Head of caudate nucleus (tissue), 42 donors: Measurements from ENCODE around the gene CLIC5.

Experiments used
- DNase-seq, 42 donors: peaks; one replicate each; pipeline versions ENCODE4 v3.0.0 to v3.0.0-alpha.2; 2020 to 2021; ENCODE audit warnings: mixed read lengths in 7 of 42
- intact Hi-C: fragments of 100-400 bp; cut with DNase I; formaldehyde crosslinking; loops from one replicate; pipeline ENCODE4 v1.15.0; 2022

CLIC5 gene

DNA sequence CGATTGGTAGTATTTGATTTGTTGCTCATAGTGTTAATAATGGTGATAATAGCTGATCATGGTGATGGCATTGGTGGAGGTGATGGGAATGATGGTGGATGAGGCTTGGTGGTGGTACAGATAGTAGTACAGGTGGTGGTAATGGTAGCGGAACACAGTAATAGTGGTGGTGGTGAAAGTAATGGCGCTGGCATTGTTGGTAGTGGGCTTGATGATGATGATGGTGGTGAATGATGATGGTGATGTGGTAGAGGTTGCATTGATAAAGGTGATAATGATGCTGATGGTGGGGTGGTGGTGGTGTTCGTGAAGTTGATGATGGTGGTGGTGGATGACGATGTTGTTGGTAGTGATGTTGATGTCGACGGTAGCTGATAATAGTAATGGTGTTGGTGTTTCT, 24.6 kb upstream of the CLIC5 start:
- intact Hi-C loops: no loop called here

DNA sequence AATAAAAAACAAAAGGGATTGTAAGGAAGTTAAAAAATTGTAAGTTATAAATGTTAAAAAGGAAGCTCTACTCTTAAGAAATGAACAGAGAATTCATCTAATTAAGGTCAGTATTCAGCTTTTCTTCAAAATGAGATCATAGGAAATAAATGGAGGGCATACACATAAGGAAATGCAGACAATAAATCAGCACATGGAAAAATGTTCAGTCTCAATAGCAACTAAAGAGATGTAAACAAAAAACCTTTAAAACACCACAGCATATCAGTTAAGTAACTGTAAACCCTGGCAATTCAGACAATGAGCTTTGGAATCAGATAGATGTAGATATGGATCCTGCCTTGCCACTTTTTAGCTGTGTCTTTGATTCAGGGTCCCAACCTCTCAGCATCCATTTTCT, 24.0 kb upstream of the CLIC5 start:
- intact Hi-C loops: no loop called here
- DNase-seq: no peak

More for the DNA sequence above, 24.6 kb upstream of the CLIC5 start:
- no peak for DNase-seq

DNA sequence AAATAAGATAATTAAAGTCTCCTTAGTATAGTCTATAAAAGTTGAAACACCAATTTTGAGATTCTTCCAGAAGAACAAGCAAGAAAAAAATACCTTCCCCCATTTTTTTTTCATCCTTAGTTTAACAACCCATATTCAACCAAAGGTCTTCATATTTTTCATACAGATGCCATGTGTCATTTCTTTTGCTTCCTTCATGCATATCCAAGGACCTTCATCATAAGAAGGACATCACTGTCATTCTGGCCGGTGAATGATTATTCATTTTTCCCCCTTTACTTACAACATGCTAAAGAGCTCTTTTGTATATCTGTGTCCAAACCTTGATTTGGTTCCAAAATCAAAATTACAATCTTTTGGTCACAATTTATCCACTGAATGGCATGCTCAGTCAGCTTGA, 21.3 kb upstream of the CLIC5 start:
- intact Hi-C loops: no loop called here
- no peak for DNase-seq

DNA sequence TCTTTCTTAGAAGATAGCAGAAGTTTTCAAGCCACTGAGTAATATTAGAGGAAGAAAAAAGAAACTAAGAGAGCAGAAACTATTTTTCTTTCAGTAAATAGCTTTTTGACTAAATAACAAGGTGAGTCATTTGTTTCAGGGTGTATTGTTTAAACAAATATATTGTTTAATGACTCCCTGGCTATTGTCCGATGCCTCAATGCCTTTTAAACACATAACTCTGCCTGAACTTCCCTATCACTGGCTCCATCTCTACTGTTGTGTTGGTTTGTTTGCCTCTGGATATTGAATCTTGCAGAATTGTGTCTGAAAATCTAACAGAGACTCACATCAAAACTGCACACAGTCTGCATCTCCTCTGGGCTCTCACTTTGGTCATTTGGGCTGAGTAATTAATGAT, 19.6 kb upstream of the CLIC5 start:
- intact Hi-C loops: no loop called here
- DNase-seq: no peak

- DNase-seq: no peak
Measured at GRCh38 chr6:46032110-46032998, 16.7 kb upstream of the CLIC5 start.

GRCh38 chr6:46029602-46030001, 13.9 kb upstream of the CLIC5 start:
- intact Hi-C loops: no loop called here
- no peak for DNase-seq

More at GRCh38 chr6:46032110-46032998, 16.7 kb upstream of the CLIC5 start:
- intact Hi-C loops: no loop called here

DNA sequence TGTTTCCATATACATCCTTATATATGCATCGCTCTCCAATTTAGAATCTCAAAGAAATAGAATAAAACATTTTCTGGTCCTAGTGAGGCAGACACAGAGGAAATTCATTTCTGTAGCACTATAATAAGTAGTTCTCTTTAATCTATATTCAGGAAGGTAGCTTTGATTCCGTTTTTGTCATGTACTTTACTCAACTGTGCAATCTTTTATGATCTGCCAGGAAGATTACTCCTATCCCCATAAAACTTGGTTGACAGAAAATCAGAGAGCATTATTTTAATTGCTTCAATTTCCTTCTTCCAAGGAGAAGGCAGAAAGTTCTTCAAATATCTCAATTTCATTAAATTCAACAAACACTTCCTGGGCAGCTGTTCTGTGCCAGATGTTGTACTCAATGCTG, 10.6 kb upstream of the CLIC5 start:
- intact Hi-C loops: no loop called here
- DNase-seq: no peak

DNA sequence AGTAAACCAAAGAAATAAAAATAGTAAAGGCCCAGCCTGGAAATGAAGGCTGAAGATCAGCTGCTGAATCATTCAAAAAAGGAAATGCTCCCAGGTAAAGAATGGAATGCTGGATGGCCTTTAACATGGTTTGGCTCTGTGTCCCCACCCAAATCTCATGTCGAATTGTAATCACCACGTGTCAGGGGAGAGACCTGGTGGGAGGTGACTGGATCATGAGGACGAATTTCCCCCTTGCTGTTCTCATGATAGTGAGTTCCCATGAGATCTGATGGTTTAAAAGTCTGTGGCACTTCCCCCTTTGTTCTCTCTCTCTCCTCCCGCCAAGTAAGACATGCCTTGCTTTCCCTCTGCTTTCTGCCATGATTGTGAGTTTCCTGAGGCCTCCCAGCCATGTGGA, 9.9 kb upstream of the CLIC5 start:
- intact Hi-C loops: no loop called here
- DNase-seq: no peak

GRCh38 chr6:46024124-46024769, 8.6 kb upstream of the CLIC5 start:
- intact Hi-C loops: no loop called here
- DNase-seq: no peak

DNA sequence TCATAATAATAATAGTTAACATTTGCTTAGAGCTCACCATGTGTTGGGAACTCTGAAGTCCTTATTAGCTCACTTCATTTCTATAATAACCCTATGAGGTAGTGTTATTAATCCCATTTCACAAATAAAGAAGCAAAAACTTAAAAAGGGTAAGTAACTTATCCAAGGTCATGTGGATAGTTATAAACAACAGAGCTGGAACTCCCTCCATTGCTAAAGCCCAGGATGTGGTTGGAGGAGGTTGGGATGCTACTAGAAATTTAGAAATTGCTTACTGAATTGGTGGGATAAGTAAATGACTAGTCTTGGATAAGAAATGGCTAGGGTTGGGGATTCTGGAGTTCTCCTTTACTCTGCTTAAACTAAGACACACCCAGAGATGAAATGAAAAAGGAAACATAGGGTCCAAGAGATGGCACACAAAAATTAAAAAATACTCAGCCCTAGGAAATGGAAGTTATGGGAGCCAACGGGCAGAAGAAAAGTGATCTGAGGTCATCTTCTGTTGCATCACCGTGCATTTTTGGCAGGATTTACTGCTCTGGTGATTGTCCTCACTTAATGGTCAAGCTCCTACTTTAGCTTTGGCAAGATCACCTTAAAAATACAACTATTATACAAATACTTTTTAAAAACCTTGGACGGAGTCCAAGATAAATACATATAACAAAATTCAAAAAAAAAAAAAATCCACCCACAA, 7.7 kb upstream of the CLIC5 start:
- DNase-seq: no peak

DNA sequence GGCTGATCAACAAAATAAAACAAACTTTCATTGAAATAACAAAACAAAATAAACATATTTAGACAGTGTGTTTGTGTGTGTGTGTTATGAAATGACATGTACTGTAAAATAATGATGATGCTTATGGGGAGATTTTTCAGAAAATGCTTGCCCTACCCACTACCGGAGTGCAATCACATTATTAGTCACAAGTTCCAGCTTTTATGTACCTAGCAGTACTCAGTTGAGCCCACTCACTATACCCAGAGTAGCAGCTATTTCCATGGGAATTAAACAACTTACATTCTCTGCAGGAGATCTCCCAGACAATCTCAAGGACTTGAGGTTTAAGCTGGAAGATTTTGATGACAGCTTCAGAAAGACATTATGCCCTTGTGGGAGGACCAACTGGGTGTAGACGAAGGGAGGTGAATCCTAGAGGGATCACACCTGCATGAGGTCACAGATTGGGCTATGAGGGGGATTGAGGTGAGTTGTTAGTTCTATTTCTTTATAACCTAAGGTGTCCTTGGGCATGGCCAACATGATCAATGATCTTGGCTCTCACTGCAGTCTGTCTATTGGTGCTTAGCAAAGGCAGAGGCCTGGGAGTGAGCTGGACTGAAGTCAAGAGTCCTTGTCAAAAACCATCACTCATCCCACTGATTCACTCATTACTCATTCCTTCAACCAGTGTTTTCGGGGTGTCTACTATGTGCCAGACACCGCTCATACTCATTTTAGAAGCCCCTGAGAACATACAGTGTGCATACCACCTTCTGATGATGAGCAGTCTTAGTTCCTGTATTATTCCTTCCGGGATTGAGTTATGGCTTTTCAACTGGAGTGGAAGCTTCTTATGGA, 6.7 kb upstream of the CLIC5 start:
- DNase-seq: no peak
- intact Hi-C loops: no loop called here

More for the DNA sequence above, 7.7 kb upstream of the CLIC5 start:
- intact Hi-C loops: no loop called here

GRCh38 chr6:46017726-46018125, 2.1 kb upstream of the CLIC5 start:
- intact Hi-C loops: no loop called here
- DNase-seq: no peak

DNA sequence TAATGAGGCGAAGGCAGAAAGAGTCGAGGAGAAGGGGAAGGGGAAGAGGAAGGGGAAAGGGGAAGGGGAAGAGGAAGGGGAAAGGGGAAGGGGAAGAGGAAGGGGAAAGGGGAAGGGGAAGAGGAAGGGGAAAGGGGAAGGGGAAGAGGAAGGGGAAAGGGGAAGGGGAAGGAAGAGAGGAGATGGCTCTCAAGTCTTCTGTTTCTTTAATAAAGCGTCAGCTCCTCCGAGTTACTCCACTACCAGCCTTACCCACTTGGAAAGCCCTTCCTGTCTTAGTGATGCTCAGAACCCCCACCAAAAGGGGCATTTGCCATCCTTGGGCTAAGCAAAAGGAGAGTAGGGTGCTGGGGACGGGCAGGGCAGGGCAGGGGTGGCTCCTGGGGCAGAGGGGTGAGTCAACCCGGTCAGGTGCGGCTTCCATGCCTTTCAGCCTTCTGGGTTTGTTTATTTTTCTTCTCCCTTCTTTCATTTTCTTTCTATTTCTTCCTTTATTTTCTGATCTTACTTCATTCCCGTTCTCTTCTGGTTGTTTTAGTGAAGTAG, 476 bp upstream of the CLIC5 start:
- DNase-seq: no peak
- intact Hi-C loops: no loop called here

DNA sequence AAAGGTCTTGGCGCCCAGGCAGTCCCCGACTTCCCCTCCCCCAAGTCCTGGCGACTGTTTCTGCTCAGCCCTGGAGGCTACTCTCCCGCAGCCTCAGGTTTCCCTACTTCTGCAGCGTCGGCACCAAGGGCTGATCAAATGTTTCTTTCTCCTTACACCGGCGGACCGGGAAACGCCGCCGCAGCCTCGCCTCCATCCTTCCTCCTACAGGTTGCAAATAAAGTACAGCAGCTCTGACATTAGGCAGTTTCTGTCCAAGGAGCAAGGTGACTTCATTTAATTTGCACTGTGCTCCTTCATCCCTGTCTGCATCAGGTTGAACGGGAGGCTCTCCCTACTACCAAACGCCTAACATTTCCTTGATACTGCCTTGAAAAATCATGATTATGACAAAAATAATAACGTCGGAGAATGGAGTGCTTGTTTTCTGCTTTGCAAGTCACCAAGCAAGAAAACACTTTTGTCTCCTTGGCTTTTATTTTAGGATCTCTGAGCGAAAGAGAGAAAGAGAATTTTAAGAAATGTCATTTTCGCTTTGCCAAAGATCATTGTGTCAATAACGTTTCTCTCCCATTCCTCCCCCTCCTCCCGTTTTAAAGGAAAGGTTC, 1.0 kb downstream of the CLIC5 start:
- intact Hi-C loops: no loop called here
- DNase-seq: peak in 26 of 42 donors; percentile 2 to 55 (median 16)

- no peak for DNase-seq
- intact Hi-C loops: no loop called here
Measured at GRCh38 chr6:46014046-46014445, 1.6 kb downstream of the CLIC5 start.

DNA sequence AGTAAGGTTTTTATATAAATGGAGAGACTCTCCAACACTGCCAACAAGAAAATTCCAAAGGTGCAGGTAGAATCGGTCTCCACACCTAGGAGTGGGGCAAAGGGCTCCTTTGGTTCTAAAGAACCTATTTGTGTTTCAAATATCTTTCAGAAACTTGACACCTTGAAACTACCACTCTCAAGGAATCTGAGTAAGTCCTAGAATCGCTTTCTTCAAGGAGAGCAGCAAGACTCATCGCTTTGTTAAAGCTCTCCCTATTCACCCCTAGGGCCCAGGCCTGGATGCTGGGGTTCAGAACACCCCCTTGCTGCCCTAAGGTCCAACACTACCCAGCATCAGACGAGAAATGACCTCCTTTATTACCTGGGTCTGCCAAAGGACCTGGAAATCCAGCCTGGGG, 2.0 kb downstream of the CLIC5 start:
- intact Hi-C loops: no loop called here
- no peak for DNase-seq

GRCh38 chr6:46012834-46013233, 2.8 kb downstream of the CLIC5 start:
- intact Hi-C loops: no loop called here
- DNase-seq: no peak
